Measurements from ENCODE around the gene ZFP36L1. TPM values are rescaled to one million over a fixed set of nuclear protein-coding genes. Genes with fewer than 3 reads are reported as not detected.

ZFP36L1 gene
- total and polyA plus RNA-seq, 9 of the 15 experiments (the other 6 are each of a cell fraction or from before 2014, with no cell fraction given) = 1.3 to 26.6 (median 3.7) TPM

DNA sequence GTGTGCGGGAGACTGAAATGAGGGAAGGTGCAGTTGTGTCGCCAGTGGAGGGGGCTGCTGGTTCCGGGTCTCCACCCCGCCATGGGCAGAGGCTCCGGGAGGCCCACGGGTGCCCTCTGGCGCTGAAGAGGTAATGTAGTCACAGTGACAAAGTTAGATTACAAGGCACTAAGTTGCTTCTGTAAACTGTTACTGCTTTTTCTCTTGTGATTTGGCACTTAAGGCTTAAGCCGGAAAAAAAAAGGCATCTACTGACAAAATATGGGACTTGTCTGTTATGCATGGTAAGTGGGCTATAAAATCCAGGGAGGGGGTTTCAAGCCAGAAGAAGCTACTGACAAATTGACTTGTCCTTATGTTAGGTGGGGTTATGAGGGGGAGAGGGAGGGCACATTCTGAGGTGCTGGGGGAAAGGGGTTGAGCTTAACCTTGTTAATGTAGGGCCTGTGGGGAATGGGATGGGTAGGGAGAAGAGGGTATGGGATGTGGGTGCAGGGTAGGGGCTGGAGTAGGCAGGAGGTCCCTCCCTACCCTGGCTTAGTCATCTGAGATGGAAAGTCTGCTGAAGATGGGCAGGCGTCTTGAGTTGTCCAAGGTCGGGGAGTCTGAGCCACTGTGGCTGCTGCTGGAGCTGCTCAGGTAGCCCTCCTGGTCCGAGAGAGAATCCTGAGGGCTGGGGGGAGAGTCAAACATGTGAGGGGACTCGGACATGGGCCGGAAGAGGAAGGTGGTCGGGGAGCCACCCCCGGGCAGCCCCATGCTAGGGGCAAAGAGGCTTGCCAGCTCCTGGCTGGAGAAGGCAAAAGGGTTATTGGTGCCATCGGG lies 3.7 kb downstream of the ZFP36L1 start (continued):
- TF ChIP-seq YY1 (IDR thresholded peaks at IDR 0.05; ENCODE audit: borderline replicate concordance in 1 of 3, control insufficient read depth in 1 of 3, extremely low read depth in 1 of 3, insufficient read depth in 3 of 3, insufficient read length in 1 of 3, insufficient replicate concordance in 2 of 3, low read depth in 1 of 3, low read length in 2 of 3) (peak in 2 of 3 experiments; percentile 23 to 26), CREM (IDR thresholded peaks at IDR 0.05; ENCODE audit: low read depth) (0 out of 2 replicates have a peak, but pooled peaks have one; percentile 31), BRD4 (IDR thresholded peaks at IDR 0.05) (no peak), KLF13 (tag; IDR thresholded peaks at IDR 0.05; ENCODE audit: borderline replicate concordance, low read depth) (no peak), PATZ1 (CRISPR knock-in tag; IDR thresholded peaks at IDR 0.05; ENCODE audit: borderline replicate concordance) (no peak), ZNF707 (CRISPR knock-in tag; conservative IDR thresholded peaks at IDR 0.05) (no peak), CBX5 (IDR thresholded peaks at IDR 0.05; ENCODE audit: borderline replicate concordance, low read depth) (no peak), SP1 (CRISPR knock-in tag; IDR thresholded peaks at IDR 0.05) (peak; percentile 51; the same call in 1 of the 2 replicates), STAT5B (CRISPR knock-in tag; IDR thresholded peaks at IDR 0.05) (no peak), RBFOX2 (IDR thresholded peaks at IDR 0.05; ENCODE audit: low read depth, low read length) (no peak), SMAD3 (CRISPR knock-in tag; conservative IDR thresholded peaks at IDR 0.05) (no peak), RCOR1 (IDR thresholded peaks at IDR 0.05; ENCODE audit: borderline replicate concordance in 1 of 2, low read depth in 2 of 2, low read length in 2 of 2) (peak in 1 of 2 experiments; percentile 16; a peak in 1 of 4 replicates), RAD21 (CRISPR knock-in tag; conservative IDR thresholded peaks at IDR 0.05 in 1 of 2, IDR thresholded peaks at IDR 0.05 in 1 of 2) (peak; percentile 90 to 96)
- TF ChIP-seq, protein P1, sequence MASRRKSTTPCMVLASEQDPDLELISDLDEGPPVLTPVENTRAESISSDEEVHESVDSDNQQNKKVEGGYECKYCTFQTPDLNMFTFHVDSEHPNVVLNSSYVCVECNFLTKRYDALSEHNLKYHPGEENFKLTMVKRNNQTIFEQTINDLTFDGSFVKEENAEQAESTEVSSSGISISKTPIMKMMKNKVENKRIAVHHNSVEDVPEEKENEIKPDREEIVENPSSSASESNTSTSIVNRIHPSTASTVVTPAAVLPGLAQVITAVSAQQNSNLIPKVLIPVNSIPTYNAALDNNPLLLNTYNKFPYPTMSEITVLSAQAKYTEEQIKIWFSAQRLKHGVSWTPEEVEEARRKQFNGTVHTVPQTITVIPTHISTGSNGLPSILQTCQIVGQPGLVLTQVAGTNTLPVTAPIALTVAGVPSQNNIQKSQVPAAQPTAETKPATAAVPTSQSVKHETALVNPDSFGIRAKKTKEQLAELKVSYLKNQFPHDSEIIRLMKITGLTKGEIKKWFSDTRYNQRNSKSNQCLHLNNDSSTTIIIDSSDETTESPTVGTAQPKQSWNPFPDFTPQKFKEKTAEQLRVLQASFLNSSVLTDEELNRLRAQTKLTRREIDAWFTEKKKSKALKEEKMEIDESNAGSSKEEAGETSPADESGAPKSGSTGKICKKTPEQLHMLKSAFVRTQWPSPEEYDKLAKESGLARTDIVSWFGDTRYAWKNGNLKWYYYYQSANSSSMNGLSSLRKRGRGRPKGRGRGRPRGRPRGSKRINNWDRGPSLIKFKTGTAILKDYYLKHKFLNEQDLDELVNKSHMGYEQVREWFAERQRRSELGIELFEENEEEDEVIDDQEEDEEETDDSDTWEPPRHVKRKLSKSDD (conservative IDR thresholded peaks at IDR 0.05; ENCODE audit: low read length) = no peak
- TF ChIP-seq, protein P2, sequence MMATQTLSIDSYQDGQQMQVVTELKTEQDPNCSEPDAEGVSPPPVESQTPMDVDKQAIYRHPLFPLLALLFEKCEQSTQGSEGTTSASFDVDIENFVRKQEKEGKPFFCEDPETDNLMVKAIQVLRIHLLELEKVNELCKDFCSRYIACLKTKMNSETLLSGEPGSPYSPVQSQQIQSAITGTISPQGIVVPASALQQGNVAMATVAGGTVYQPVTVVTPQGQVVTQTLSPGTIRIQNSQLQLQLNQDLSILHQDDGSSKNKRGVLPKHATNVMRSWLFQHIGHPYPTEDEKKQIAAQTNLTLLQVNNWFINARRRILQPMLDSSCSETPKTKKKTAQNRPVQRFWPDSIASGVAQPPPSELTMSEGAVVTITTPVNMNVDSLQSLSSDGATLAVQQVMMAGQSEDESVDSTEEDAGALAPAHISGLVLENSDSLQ (IDR thresholded peaks at IDR 0.05) = no peak
